ENCODE measurements around the gene ZNRF3.
"Not testable (repeated sequence)": the region's sequence is repeated elsewhere in the genome, so short reads cannot be mapped to it uniquely, and the experiment has no call there.

ZNRF3 gene

GRCh38 chr22:28882878-28883656, at the start of gene ZNRF3:
Gene ZNRF3, plus strand, starts transcription at chr22:28883572. Its CDS starts 195 bp downstream, at chr22:28883767.
- peak; percentile 98 for DNase-seq (ENCODE audit: low spot score)

DNA sequence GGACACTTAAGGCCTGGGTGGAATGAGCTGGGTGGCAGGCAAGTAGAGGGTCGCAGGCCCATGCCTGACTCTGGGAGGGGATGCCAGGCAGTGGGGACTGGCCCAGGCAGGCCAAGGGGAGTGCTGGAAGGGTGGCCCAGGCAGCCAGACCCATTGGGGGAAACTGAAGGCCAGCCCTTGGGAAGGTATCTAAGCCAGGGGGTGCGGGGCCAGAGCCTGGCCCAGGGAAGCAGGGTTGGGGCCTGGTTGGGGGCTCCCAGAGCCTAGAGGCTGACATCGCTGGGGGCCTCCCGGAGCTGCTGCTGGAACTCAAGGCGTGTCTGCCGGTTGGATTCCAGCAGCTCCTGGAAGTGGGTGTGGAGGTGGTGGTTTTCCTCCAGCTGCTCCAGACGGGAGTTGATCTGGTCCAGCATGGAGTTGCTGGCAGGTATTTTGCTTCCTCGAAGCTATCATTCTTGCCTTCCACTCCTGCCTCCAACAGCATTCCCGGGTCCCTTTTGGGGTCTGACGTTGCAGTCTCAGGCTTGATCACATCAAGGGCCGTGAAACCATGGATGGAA, 47.7 kb upstream of the ZNRF3 start:
- DNase-seq (ENCODE audit: low spot score): no peak

GRCh38 chr22:28837640-28838039, 45.7 kb upstream of the ZNRF3 start:
- DNase-seq (ENCODE audit: low spot score): no peak

GRCh38 chr22:28838971-28839370, 44.4 kb upstream of the ZNRF3 start:
- DNase-seq (ENCODE audit: low spot score): no peak

- DNase-seq (ENCODE audit: low spot score): no peak
Observed at GRCh38 chr22:28841111-28841510, 42.3 kb upstream of the ZNRF3 start.

GRCh38 chr22:28843633-28844032, 39.7 kb upstream of the ZNRF3 start:
- DNase-seq (ENCODE audit: low spot score): no peak

DNA sequence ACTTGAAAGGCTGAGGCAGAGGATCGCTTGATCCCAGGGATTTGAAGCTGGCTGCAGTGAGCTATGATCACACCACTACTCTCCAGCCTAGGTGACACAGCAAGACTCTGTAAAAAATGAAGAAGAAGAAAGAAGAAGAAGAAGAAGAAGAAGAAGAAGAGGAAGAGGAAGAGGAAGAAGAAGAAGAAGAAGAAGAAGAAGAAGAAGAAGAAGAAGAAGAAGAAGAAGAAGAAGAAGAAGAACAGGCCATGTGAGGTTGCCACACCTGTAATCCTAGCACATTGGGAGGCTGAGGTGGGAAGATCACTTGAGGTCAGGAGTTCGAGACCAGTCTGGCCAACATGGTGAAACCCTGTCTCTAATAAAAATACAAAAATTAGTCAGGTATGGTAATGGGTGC, 39.1 kb upstream of the ZNRF3 start:
- DNase-seq (ENCODE audit: low spot score): not testable (repeated sequence)

- no peak for DNase-seq (ENCODE audit: low spot score)
Observed at GRCh38 chr22:28846994-28847393, 36.4 kb upstream of the ZNRF3 start.

GRCh38 chr22:28855355-28856094, 27.8 kb upstream of the ZNRF3 start:
- DNase-seq (ENCODE audit: low spot score): peak; percentile 53

DNA sequence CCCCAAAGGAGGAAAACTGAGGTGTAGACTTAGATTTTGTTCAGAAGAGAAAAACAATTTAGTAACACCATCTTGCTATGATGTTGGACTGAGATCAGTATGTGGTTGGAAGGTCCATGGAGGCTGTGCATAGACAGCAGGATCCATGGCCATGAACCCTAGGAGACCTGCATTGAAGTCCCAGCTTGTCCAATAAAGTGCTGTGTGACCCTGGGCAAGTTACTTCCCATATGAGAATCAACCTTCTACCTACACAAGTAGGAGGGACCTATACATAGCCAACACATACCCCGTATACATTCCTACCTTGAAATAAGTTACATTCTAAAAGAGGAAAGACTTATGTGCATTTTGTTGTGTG, 27.3 kb upstream of the ZNRF3 start:
- DNase-seq (ENCODE audit: low spot score): no peak

- DNase-seq (ENCODE audit: low spot score): no peak
Observed at GRCh38 chr22:28857288-28857687, 26.1 kb upstream of the ZNRF3 start.

DNA sequence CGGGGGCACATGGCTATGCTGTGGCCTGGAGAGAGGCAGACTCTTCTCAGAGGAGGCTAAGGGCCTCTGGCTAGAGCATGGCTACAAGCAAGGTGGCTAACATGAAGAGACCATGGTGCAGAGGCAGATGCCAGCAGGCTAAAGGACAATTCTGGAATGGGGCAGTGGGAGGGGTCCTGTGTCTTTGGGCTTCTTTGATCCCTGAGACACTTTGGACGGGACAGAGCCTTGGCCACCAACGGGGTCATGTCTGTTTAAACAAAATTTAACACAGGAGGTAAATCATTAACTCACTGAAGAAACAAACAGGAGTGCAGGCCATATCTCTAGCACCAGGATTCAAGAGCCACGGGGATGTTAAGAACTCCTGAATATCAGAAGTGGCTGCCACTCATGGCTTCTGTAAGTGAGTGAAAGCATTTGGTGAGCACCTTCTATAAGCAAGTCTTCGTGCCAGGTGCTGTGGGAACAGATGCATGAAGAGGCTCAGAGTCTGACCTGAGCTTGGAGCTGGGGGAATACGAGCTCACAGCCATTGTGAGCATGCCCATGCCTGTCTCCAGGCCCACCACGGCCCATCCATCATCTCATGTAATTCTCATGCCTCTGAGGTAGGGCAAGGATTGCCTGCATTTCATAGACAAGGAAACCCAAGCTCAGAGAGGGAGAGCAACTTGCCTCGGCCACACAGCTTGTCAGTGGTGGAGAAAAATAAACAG, 18.3 kb upstream of the ZNRF3 start:
- DNase-seq (ENCODE audit: low spot score): no peak

GRCh38 chr22:28867191-28867590, 16.2 kb upstream of the ZNRF3 start:
- DNase-seq (ENCODE audit: low spot score): no peak

DNA sequence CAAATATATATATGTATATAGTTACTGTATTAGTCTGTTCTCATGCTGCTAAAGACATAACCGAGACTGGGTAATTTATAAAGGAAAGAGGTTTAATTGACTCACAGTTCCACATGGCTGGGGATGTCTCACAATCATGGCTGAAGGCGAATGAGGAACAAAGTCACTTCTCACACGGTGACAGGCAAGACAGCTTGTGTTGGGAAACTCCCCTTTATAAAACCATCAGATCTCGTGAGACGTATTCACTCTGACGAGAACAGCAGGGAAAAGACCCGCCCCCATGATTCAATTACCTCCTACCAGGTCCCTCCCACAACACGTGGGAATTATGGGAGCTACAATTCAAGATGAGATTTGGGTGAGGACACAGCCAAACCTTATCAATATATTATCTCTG, 15.0 kb upstream of the ZNRF3 start:
- DNase-seq (ENCODE audit: low spot score): not testable (repeated sequence)

DNA sequence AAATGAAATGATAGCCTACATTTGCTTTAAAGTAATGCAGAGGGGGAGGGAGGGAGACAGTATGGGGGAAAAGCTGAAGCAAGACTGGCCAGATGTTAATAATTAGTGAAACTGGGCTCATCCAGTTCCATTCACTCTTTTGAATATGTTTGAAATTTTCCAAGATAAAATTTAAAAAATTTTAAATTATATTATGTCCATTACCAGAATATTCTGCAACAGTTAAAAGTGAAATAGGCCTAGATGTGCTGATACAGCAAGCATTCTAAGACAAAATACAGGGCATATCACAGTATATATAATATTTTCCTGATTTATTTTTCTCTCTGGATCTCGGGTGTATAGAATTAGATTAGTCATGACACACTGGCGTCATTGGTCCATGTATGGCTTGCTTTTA, 13.6 kb upstream of the ZNRF3 start:
- no peak for DNase-seq (ENCODE audit: low spot score)

DNA sequence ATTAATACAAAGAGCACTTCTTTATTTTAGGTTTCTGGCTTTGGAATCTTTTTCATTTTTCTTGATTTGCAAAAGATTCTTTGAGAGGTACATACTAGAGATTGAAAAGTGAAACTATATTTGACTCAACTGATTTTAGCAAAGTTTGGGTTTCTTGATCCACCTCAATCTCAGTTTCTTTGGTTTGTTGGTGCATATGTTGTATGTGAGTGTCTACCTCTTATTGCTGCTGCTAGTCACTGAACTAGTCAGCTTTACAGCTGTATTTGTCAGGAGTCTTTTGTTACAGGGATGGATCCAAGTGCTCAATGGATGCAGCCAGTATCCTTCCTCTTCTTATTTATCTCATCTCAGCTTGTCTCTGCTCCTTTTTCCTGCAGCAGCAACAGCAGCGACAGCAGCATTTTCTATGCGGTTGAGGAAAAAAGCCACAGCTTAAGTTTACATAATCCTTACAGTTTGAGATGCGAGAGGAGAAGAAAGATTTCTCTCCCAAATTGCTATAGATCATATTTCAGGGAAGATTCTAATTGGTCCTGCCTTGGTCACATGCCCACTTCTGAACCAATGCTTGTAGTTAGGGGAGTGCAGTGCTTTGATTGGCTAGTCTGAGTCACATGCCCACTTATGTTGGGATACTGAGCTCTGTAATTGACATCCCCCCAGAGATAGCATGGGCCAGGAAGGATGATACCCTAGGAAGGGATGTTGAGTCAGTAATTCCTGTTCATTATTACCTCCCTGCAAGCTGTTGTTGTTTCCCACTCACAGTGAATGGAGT, 10.0 kb upstream of the ZNRF3 start:
- no peak for DNase-seq (ENCODE audit: low spot score)

- no peak for DNase-seq (ENCODE audit: low spot score)
Observed at GRCh38 chr22:28874061-28874460, 9.3 kb upstream of the ZNRF3 start.

GRCh38 chr22:28874811-28875320, 8.5 kb upstream of the ZNRF3 start:
- DNase-seq (ENCODE audit: low spot score): no peak

DNA sequence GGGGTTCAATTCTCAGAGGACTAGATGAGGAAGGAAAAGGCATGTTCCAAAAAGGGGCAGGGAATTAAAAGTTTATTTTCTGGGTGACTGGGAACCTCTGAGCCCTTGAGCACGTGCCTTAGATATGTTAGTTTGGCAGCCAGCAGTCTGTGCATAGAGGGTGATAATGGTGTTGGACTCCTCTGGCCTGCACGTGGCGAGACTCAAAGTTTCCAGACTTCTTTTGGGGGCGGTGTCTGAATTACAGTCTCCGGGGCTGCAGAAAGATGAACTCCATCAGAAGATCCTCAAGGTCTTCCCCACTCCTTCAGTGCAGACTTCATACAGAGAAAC, 861 bp upstream of the ZNRF3 start:
- no peak for DNase-seq (ENCODE audit: low spot score)

DNA sequence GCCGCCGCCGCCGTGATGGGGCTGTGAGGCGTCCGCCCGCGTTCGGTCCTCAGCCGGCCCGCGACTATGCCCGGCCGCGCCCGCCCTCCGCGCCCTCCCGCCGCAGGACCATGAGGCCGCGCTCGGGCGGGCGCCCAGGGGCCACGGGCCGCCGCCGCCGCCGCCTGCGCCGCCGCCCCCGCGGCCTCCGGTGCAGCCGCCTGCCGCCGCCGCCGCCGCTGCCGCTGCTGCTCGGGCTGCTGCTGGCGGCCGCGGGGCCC, 215 bp downstream of the ZNRF3 start:
- no peak for DNase-seq (ENCODE audit: low spot score)

DNA sequence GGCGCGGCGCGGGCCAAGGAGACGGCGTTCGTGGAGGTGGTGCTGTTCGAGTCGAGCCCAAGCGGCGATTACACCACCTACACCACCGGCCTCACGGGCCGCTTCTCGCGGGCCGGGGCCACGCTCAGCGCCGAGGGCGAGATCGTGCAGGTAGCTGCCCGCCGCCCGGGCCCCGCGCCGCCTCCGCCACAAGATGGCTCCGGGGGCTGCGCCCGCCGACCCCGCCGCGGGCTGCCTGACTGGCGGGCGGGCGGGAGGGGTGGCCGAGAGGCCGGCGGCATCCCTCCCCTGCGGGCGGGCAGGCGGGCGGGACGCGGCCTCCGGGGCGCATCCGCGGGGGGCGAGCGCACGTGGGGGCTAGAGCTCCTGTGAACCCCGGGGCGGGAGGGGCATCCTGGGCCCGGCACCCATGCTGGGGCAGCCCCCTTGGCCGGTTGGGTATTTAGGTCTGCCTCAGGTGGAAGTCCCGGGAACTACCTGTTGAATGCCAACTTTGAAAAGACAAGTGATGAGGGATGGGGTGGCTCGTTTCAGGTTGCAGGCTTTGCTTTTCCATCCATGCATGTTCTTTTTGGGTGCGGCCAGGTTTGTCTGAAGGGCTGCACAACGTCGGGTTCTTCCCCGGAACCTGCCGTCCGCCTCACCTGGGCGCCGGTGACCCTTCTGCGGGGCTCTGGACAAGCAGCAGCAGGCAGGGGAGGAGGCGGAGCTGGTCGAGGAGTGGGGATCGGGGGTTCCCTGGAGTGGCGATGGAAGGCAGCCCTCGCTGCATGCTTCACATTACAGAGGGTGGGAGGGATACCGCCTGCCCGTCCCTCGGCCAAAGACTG, 760 bp downstream of the ZNRF3 start:
- peak; percentile 71 for DNase-seq (ENCODE audit: low spot score)
